GM12872 (cell line): ENCODE measurements around the gene SPNS3.

Source experiments
- TF ChIP-seq, protein P1 (sequence below): IDR thresholded peaks from 3 replicates; pipeline ENCODE4 v1.5.1; 2011; ENCODE audit warnings: low read depth, mild to moderate bottlenecking, low read length, moderate library complexity; ENCODE audit not compliant: insufficient read depth

The SPNS3 gene

DNA sequence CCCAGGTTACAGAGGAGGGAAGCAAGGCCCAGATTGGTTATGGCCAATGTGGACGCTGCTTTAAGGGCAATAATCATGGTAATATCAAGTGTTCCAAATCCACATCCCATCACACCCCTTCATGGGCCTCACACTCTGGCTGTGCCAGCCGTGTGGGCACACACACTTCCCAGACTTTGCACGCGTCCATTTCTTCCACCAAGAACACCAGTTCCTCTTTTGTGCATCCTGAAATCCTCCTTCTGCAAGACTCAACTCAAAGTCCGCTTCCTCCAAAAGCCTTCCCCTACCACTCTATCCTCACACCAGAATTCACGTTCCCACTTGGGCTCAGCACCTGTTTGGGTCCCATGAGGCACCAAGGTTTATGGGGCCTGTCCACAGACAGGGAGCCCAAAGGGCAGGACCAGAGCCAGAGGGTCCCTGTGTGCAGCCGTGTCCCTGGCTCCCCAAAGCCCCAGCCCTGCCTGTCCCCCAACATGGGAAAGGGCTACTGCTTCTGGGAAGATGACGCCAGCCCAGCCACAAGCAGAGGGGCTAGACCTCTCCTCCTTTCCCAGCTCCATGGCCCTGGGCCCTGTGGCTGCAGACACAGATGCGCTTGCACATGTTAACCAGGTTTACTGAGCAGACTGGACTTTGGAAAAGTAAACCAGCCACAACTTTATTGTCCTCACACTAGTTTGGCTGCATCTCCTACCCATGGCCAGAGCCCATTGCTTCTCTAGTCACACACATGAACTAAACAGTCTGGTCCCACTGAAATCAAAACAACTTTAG is 20.3 kb downstream of the SPNS3 start:
- TF ChIP-seq, protein P1, sequence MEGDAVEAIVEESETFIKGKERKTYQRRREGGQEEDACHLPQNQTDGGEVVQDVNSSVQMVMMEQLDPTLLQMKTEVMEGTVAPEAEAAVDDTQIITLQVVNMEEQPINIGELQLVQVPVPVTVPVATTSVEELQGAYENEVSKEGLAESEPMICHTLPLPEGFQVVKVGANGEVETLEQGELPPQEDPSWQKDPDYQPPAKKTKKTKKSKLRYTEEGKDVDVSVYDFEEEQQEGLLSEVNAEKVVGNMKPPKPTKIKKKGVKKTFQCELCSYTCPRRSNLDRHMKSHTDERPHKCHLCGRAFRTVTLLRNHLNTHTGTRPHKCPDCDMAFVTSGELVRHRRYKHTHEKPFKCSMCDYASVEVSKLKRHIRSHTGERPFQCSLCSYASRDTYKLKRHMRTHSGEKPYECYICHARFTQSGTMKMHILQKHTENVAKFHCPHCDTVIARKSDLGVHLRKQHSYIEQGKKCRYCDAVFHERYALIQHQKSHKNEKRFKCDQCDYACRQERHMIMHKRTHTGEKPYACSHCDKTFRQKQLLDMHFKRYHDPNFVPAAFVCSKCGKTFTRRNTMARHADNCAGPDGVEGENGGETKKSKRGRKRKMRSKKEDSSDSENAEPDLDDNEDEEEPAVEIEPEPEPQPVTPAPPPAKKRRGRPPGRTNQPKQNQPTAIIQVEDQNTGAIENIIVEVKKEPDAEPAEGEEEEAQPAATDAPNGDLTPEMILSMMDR, result no peak

DNA sequence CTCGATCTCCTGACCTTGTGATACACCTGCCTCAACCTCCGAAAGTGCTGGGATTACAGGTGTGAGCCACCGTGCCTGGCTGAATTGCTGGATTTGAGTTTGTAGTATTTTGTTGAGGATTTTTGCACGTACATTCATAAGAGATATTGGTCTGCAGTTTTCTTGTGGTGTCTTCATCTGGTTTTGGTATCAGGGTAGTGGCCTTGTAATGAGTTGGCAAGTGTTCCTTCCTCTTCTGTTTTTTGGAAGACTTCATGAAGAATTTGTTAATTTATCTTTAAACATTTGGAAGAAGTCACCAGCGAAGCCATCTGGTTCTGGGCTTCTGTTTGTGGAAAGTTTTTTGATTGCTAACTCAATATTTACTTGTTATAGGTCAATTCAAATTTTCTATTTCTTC is 26.9 kb downstream of the SPNS3 start:
- TF ChIP-seq, protein P1, result no peak

DNA sequence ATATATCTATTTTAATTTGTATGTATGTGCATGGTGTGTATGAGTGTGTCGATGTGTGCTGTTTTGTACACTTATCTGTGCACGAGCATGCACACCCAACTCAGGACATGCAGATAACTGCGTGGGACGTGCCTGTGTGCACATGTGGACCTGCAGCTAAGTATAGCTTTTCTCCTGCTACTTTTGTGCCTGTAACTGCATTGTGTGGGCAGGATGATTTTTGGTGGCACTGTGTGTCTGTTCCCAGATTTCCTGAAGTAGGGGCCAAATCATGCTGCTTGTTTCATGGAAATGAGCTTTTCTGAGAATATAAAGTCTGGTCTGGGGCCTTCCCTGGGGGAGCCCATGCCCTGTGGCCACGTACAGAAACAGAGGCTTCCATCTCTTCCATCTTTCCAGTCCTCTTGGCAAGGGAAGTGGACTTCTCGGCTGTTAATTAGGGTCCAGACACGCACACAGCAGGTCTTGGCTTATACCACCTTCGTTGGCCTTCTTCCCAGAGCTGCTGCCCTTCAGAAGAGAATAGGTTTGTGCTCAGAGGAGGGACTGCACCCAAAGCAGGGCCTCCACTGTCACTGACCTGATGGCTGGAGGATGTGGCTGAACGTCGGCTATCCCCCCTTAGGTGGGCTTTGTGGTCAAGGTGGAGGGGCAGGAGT is 30.2 kb downstream of the SPNS3 start:
- TF ChIP-seq, protein P1, result no peak

DNA sequence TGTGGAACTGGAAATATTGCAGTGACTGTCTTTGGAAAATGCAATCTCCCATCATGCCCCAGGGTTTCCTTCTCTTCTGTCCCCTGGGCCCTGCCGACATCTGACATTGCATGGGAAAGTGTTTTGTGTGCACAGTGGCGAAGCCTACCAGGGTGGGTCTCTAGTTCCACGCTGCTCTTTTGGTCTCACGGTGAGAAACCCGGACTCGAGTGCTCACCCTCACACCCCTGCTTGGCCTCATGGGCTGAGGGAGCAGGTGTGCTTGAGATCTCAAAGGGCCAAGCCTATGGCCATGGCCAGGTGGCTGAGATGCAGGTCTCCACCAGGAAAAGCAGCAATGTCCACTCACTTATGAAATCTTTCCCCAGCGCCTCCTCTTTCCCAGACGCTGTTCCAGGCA is 32.0 kb downstream of the SPNS3 start:
- TF ChIP-seq, protein P1, result no peak

DNA sequence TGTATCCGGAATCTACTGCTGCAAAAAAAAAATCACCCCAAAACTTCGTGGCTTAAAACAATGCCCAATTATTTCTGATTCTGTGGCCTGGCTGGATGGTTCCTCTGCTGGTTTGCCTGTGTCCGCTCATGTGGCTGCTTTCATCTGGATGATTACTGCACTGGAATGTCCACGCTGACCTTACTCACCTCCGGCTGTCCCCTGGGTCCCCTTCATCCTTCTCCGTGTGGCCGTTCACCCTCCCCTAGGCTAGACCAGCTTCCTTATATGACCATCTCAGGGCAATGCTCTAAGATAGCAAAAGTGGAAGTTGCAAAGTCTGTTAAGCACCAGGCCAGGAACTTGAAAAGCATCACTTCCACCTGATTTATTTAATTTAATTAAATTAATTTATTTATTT is 33.5 kb downstream of the SPNS3 start:
- TF ChIP-seq, protein P1, result no peak

DNA sequence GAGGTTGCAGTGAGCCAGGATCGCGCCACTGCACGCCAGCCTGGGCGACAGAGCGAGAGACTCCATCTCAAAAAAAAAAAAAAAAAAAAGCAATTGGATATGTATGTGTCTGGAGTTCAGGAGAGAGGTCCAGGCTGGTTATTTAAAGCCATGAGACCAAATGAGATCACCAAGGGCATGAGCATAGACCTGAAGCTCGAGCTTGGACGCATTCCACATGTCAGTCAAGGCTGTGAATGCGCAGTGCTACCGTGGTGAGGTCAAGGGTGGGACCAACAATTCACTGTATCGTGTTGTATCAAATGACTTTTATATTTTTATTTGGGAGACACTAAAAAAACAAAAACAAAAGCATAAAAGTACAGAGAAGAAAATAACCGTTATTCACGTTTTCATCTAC is 35.8 kb downstream of the SPNS3 start:
- TF ChIP-seq, protein P1, result no peak

DNA sequence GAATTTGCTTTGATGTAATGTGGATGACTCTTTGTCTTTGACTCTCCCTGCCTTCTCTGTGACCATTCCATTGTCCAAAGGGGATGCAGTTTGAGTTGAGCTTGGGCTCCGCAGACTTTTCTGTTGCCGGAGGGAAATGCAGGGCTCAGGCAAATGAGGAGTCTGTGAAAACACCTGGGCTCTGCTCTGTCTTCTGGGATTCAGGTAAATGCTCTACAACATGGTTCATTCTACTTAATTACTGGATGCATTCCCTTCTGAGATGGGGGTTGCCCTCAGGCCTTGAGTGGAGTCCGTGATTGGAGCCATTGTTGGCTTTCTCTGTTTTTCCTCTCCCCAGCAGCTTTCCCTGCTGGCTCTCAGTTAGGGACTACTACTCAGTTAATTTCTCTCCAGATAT is 38.5 kb downstream of the SPNS3 start:
- TF ChIP-seq, protein P1, result no peak
